SHP77 treated with DMSO at 0.1 percent for 48 hours (cell line): ENCODE measurements around the gene APP.
"Not testable (repeated sequence)": the region's sequence is repeated elsewhere in the genome, so short reads cannot be mapped to it uniquely, and the experiment has no call there.

ENCODE experiments used
- DNase-seq: peaks from one replicate; lab custom pipeline; 2025; lab: John Stamatoyannopoulos, UW

Gene APP

GRCh38 chr21:26164311-26164710, 6.3 kb downstream of the APP start:
- DNase-seq: no peak

DNA sequence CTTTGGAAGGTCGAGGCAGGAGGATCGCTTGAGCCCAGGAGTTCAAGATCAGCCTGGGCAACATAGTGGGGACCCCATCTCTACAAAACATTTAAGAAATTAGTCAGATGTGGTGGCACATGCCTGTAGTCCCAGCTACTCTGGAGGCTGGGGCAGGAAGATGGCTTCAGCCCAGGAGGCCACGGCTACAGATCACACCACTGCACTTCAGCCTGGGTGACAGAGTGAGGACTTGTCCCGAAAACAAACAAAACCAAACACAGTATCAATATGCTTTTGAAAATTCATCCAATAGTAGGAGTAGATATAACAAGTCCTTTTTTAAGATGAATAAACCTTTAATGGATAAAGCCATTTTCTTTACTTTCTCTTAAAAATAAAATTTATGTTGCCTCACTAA, 8.5 kb downstream of the APP start:
- DNase-seq: no peak

DNA sequence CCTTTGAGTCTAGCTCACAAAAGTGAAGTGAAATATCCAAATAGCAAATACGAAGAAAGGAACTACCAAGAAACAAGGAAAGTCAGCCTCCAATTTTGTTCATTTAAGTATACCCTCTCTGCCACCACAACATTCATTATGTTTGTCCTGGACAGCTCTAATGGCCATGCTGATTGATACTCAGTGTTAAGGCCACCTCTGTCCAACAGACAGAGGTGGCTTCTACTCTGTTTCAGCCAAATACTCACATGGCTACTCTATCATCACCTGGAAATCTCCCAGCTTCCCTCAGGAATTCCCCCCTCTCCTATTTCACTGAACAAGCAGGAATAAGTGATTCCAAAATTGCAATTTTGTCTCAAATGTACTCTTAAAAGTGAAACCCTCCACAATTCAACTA, 10.7 kb downstream of the APP start:
- no peak for DNase-seq

DNA sequence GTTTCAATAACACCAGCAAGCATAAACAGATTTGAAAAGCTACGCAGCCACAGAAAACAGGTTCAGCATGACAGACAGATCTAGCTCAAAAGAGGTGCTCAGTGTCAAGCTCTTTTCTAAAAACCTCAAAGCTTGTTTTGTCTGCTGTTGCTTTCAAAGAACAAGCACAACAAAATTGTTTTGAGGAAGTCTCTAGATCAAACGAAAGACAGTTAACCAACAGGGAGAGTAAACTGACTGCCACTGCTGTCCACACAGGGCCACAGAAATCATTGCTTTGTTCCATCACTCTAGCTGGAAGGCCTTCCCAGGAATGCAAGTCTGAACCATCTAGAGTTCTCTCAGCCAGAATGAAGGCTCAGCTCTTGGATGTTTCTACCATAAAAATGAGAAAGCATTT, 12.8 kb downstream of the APP start:
- DNase-seq: no peak

GRCh38 chr21:26154753-26155152, 15.8 kb downstream of the APP start:
- no peak for DNase-seq

DNA sequence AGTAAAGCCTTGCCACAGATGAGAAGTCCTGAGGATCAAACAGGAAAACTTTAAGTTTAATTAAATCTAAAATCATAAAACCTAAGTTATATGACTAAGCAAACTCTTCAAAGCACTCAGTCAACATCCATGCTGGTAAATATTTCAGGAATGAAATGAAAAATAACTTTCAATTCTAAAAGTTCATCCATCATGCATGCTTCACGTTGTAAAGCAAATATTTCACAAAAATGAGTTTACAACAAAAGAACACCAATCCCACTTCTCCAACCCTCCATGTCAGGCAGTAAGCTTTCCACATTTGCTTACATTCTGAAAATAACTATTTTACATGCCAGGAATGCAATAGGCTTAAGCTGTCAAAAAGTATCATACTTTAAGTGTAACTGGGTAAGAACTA, 16.8 kb downstream of the APP start:
- no peak for DNase-seq

DNA sequence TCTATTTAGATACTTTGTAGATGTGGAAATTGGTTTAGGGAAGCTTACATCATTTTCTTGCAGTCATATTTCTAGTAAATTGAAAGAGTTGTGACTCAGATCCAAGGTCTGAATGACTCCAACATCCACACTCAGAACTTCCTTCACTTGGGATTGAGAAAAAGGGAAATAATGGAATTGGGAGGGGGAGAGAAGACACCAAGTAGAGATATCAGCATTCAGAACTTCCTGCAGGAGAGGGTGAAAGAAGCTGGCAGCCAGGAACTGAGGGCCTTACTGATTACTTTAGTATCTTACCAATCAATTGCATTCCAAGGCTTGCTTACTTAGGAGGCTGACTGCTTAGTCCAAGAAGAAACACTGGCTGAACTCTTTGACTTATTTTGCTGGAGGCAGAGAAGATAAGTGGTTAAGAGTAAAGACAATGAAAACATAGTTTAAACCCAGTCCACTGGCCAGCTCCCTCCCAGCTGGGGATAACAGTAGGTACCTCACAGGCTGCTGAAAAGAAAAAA, 21.7 kb downstream of the APP start:
- no peak for DNase-seq

DNA sequence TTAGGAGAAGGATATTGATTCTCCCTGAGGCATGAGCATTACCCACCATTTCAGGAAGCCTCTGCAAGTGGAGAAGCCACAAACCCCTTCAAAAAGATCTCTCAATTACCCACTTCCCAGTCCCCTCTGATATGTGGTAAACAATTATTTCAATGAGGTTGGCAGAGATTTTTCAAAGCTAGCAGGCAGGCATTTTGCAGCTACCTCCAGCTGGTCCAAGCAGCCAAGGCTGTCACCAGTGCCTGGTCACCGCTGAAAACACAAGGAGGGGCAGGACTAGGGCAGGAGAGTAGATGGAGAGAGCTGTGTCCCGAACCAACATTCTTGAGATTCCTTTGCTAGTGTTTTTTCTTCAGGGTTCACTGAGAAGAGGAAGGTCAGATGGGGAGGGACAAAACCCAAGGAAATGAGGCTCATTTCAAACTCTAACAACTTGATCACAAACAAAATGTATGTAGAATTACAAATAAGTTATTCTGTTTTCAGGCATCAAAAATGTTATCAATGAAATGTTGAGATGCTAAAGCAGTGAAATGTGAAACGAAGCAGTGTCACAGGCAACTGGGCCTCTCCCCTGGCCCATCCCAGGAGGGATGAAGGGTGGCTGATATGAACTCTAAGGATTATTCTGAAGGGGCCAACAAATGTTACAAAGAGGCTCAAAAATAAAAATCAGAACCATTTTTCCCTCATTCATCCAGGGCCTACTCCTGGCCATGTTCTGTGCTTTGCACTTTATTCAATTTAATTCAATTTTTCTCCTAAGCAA, 22.3 kb downstream of the APP start:
- DNase-seq: no peak

- DNase-seq: no peak
These were observed 23.0 kb downstream of the APP start for GRCh38 chr21:26147535-26147934.

DNA sequence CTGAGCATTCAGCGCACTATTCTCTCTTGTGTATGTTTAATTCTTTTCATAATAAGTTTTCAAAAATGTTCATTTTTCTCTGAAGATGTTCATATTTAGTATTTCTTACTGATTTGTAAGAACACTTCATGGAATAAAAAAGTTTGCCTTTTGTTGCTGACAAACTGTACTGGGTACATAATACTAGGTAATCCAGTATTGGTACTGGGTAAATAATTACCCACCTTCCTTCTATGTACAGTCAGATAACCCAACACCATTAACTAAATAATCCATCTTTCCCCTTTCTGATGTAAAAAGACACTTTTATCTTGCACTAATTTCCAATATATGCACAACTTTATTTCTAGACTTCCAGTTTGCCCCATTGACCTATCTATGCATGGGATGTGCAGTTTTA, 23.9 kb downstream of the APP start:
- DNase-seq: no peak

GRCh38 chr21:26144031-26144430, 26.5 kb downstream of the APP start:
- DNase-seq: no peak

DNA sequence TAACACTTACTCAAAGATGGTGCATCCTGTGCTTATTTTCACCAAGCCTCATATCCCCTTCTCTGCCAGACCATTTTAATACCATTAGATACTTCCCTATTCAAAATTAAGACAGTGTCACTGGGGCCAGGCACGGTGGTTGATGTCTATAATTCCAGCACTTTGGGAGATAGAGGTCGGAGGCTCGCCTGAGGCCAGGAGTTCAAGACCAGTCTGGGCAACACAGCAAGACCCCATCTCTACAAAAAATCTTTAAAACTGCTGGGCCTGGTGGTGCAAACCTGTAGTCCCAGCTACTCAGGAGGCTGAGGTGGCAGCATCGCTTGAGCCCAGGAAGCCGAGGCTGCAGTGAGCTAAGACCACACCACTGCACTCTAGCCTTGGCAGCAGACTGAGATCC, 28.2 kb downstream of the APP start:
- DNase-seq: no peak

- DNase-seq: no peak
These were observed 29.6 kb downstream of the APP start for GRCh38 chr21:26140926-26141325.

- no peak for DNase-seq
These were observed 30.4 kb downstream of the APP start for GRCh38 chr21:26140164-26140579.

DNA sequence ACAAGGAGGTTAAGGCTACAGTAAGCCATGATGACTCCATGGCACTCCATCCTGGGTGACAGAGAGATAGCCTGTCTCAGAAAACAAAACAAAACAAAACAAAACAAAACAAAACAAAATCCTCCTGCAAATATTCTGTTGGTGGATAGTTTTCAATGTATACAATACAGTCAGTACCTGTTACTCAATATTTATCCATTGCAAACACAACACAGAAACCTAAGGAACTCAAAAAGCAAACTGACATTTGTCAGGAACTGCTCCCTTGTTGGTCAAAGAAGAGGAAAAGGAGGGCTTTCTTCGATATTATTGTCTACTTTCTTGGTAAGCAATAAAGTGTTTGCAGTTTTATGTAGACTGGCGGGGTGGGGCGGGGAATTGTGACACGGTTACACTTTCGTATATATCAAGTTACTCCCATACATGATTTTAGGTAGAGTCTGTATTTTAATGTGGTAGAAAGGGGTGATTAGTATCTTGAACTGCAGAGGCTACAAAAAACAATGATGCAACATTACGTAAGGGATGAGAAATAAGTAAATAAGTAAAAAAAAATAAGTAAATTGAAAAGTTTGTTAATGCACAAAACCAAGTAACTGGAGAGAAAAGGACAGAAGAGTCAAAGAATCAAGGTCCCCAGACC, 31.8 kb downstream of the APP start:
- no peak for DNase-seq

GRCh38 chr21:26137379-26138060, 33.0 kb downstream of the APP start:
- no peak for DNase-seq

- DNase-seq: no peak
These were observed 33.9 kb downstream of the APP start for GRCh38 chr21:26136671-26137070.

GRCh38 chr21:26135520-26135919, 35.0 kb downstream of the APP start:
- DNase-seq: no peak

- DNase-seq: no peak
These were observed 39.0 kb downstream of the APP start for GRCh38 chr21:26131554-26131953.

GRCh38 chr21:26131053-26131452, 39.5 kb downstream of the APP start:
- not testable (repeated sequence) for DNase-seq

DNA sequence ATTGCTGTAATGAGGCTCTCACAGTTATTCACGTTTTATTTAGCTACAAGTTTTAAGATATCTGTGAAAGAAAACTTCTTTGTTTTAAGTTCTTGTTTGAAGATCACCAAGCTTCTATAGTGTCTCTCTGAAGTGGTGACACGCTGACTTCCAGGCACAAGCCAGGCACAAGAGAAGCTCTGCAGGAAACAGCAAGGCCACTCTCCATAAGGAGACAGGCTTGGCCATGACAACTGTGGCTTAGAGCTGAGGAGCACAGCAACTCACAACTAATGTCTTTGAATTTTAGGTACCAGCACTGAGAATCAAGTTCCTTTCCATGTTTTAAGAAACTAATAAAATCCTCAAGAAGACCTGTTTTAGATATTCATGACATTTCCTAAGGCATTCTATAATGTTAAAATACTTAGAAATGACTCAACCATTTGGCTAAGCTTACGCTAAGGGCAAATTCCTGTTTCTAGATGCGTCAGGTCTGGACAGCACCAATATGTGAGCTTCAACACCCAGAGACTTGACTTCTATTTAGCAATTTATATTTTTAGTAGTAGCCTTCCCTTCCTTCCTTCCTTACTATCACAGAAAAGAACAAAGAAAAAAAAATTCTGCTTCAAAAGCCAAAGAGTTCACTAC, 40.2 kb downstream of the APP start:
- DNase-seq: no peak

- no peak for DNase-seq
These were observed 42.7 kb downstream of the APP start for GRCh38 chr21:26127918-26128317.
